Gastrocnemius medialis (tissue), 4 donors: ENCODE data around the gene RASAL3.

ENCODE experiments used
- POLR2A ChIP-seq, 2 donors: fragments of 450-650 bp; IDR thresholded peaks; one replicate each; pipeline ENCODE4 v1.6.1; 2017; ENCODE audit warnings: antibody characterized with exemption in 2 of 2, mild to moderate bottlenecking in 2 of 2, moderate library complexity in 2 of 2
- TF ChIP-seq, protein P1 (sequence below), 5 experiments: fragments of 450-650 bp in 3 of 5; fragments of 200-600 bp in 2 of 5; sonication (generic) in 2 of 5; IDR thresholded peaks in 4 of 5; conservative IDR thresholded peaks in 1 of 5; 1 replicate in 4 of 5; 2 replicates in 1 of 5; pipeline ENCODE4 v1.5.1; 2016 to 2019; ENCODE audit warnings: antibody characterized with exemption in 5 of 5, mild to moderate bottlenecking in 3 of 5, moderate library complexity in 3 of 5

DNA sequence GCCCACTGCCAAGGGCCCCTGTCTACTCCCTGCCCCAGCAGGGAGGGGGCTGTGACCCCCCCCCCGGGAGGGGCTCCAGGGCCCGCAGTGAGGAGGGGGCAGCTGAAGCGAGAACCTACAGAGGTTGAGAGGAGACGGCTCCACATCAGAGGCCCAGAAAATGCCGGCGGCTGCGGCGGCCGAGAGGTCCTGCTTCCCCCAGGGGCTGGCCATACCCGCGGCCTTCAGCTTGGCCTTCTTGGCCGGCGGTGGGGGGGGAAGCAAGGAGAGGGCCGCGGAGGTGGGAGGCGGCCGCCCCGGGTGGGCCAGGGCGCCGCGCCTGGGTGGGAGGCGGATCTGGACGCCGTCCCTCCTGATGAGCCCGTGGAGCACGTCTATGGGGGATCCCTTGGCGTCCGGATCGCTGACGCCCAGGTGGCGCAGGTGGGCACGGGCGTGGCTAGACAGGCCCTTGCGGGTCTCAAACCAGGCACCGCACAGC lies 36.3 kb downstream of the RASAL3 start:
- TF ChIP-seq, protein P1, sequence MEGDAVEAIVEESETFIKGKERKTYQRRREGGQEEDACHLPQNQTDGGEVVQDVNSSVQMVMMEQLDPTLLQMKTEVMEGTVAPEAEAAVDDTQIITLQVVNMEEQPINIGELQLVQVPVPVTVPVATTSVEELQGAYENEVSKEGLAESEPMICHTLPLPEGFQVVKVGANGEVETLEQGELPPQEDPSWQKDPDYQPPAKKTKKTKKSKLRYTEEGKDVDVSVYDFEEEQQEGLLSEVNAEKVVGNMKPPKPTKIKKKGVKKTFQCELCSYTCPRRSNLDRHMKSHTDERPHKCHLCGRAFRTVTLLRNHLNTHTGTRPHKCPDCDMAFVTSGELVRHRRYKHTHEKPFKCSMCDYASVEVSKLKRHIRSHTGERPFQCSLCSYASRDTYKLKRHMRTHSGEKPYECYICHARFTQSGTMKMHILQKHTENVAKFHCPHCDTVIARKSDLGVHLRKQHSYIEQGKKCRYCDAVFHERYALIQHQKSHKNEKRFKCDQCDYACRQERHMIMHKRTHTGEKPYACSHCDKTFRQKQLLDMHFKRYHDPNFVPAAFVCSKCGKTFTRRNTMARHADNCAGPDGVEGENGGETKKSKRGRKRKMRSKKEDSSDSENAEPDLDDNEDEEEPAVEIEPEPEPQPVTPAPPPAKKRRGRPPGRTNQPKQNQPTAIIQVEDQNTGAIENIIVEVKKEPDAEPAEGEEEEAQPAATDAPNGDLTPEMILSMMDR (IDR thresholded peaks at IDR 0.05 in 4 of 5, conservative IDR thresholded peaks at IDR 0.05 in 1 of 5): no peak
- no peak for TF ChIP-seq POLR2A (IDR thresholded peaks at IDR 0.05)
